RPMI8226 (cell line): Measurements from ENCODE around the gene FAM170B.

Source experiments
- DNase-seq: peaks from one replicate; pipeline ENCODE4 v3.0.0-alpha.2; 2015

The FAM170B gene

GRCh38 chr10:49168831-49169500 is 35.1 kb upstream of the FAM170B start:
- no peak for DNase-seq

GRCh38 chr10:49168171-49168540 is 34.3 kb upstream of the FAM170B start:
- no peak for DNase-seq

DNA sequence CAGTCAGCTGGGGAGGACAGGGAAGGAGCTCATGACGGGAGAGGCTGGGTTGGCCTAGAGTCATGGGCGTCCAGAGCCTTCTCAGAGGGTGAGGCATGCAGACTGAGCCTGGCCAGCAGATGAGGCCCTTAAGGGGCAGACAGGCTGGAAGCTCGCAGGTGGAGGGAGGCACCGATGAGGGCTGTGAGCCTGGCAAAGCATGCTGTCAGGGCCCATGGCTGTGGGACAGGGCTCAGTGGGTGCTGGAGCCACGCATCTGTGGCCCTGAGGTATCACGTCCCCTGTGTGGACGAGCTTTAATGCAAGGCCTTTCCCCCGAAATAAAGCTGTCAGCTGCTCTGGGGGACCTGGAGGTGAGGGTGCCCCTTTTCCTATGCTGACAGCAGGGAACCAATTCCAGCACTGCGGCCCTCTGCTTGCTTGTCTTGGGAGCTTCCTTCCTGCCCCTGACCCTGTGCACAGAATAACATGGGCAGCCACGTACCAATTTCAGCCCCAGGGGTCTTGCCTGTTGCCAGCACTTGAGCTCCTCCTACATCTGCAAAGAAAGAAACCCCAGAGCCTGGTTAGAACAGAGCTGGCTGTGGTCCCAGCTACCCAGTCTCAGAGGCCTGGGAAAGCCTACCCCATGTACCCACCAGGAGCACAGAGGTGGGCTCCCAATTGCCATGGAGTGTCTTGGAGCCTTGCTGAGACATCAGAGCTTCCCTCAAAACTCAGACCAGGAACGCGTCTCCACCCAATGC is 33.8 kb upstream of the FAM170B start:
- no peak for DNase-seq

GRCh38 chr10:49166484-49167400 is 32.9 kb upstream of the FAM170B start:
- no peak for DNase-seq

- DNase-seq: no peak
Observed at GRCh38 chr10:49165821-49166483, 32.1 kb upstream of the FAM170B start.

DNA sequence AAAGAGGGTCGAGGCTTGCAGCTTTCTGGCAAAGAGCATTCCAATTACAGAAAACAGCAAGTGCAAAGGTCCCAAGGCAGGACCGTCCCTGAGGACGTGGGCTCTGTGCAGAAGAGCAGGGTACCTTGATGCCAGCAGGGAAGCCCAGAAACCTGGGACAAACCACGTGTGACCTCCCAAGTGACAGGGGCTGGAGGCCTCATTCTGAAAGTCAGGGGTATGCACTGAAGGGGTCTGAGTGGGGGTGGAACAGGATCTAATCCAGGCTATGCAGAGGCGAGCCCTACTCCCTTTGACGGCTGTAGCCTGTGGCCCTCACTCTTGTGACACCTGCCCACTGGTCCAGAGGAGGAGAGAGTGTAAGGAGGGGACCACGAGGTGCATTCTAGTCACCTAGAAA is 31.4 kb upstream of the FAM170B start:
- DNase-seq: no peak

- DNase-seq: peak; percentile 69
Observed at GRCh38 chr10:49164559-49165188, 30.9 kb upstream of the FAM170B start.

DNA sequence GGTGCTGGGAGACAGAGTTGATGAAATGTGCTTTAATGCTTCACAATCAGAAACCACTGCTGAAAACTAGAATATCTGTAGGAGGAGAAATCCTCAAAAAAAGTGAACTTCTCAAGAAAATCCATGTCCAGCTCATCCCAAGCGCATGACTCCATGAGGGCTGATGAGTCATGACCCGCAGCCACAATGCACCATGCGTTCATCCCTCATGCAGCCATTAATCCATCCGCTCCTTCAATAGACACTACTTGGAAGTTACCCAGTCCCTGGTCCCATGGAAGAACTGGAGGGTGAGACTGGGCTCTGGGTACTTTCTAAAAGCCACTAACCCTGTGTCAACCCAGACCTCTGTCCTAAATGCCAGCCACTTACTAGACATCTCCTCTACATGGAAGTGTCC is 29.9 kb upstream of the FAM170B start:
- DNase-seq: no peak

- DNase-seq: no peak
Observed at GRCh38 chr10:49162761-49163310, 29.0 kb upstream of the FAM170B start.

DNA sequence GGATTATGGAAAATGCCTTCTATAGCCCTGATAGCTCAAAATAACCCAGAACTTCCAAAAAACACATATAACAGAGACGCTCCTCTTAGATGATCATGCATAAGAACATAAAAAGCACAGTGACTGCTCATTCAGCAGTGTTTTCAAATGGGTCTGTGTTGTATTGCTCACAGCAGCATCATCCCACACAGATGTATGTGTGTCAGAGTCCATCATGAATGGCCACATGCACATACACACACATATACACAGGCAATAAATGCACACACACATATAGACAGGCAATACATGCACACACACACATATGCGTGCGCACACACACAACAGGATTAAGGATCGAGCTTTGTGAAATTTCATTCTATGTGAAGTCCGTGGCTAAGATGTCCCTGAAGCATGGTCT is 28.2 kb upstream of the FAM170B start:
- DNase-seq: no peak

GRCh38 chr10:49161411-49161997 is 27.7 kb upstream of the FAM170B start:
- peak; percentile 37 for DNase-seq

GRCh38 chr10:49160814-49161213 is 27.0 kb upstream of the FAM170B start:
- no peak for DNase-seq

- no peak for DNase-seq
Observed at GRCh38 chr10:49160110-49160509, 26.3 kb upstream of the FAM170B start.

DNA sequence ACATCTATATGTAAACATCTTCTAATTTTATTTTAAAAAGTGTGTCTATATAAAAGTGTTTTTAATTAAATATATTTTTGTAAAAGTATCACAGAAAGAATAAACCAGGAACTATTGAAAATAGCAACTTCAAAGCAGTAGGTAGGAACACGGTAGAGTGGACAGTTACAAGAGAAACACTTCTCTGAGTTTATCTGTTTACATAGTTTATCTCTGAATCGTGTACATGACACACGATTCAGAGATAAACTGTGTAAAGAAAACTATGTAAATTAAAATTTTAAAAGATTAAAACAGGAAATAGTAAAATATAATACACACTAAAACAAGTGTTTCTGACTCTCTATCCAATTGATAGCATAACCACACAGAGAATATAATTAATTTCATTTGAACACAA is 25.1 kb upstream of the FAM170B start:
- no peak for DNase-seq

GRCh38 chr10:49158404-49158803 is 24.6 kb upstream of the FAM170B start:
- no peak for DNase-seq

GRCh38 chr10:49157229-49157628 is 23.4 kb upstream of the FAM170B start:
- no peak for DNase-seq

- no peak for DNase-seq
Observed at GRCh38 chr10:49154641-49155040, 20.8 kb upstream of the FAM170B start.

DNA sequence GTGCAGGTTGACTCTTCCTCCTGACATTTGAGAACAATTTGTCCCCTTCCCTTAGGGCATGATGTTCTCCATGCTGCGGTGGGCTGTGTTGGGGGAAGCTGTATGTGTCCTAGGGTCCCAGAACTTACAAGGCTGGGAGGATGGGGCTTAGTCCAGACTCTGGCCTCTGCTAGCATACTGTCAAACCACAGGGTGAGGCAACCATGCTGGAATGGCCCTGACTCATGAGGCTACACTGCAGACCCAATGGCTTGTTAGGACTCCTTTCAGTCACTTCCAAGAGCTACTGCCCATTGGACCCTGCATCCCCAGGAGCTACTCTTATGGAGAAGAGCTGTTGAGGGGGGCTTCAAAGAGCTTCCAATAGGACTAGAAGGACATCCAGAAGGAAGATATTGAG is 20.1 kb upstream of the FAM170B start:
- DNase-seq: no peak

DNA sequence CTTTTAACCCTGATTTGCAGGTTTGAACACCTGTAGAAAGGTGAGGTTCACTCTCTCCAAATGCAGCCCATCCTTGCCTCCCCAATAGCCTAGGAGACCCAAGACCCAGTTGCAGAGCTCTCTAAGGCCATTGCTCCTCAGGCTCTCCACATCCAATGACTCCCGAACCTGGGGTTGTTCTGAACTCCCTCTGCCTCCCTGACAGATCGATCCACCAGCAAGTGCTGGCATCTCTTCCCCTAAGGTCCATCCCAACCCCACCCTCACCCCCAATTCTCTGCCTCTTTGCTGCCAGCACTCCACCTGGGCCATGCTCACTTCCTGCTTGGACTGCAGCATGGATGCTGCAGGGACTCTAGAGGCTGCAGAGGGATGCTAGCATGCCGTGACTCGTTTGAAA is 19.3 kb upstream of the FAM170B start:
- DNase-seq: no peak

DNA sequence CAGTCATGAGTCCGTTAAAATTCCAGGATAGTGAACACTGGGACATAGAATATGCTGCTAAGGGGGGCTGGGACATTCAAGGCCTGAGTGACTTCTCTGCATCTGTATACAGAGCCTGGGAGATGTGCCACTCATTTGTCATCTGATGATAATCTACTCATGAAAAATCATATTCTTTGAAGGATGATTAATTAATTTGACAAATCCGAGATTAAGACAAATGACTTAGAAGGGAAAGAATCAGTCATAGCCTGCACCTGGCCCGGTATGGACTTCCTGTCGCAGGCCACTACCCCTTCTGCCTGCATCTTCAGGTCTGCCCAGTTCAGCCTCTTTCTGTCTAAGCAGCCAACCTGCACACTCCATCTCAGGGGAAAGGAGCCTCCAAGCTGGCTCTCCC is 18.8 kb upstream of the FAM170B start:
- no peak for DNase-seq

DNA sequence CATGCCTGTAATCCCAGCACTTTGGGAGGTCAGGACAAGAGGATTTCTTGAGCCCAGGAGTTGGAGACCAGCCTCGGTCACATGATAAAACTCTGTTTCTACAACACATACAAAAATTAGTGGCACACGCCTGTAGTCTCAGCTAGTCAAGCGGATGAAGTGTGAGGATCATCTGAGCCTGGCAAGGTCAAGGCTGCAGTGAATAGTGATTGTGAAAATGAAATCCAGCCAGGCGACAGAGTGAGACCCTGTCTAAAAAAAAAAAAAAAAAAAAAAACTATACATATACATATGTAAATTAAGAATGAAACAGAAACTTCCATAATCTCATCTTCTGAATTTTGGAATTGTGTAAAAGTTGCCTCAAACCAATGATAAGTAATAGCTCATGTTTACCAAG is 18.2 kb upstream of the FAM170B start:
- no peak for DNase-seq

DNA sequence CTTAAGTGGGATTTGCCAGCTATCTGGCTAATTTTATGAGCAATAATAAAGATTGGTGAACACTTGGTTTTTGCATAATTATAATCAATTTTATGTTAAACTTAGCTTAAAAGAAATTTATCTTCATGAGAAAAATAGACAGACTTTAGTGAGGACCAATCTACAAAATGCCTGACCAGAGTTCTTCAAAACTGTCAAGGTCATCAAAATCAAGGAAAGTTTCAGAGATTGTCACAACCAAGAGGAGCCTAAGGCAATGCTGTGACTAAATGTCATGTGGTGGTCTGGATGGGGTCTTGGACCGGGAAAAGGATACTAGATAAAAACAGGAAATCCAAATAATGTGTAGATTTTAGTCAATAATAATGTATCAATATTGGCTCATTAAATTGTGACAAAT is 17.7 kb upstream of the FAM170B start:
- DNase-seq: no peak
